Thoracic aorta (tissue), 2 donors: ENCODE results near the gene KRTAP17-1. TPM values are rescaled to one million over a fixed set of nuclear protein-coding genes. Genes with fewer than 3 reads are reported as not detected.
"Not testable (repeated sequence)": the region's sequence is repeated elsewhere in the genome, so short reads cannot be mapped to it uniquely, and the experiment has no call there.

Experiments used
- ATAC-seq: fragments of 150-250 bp; one replicate; pipeline ENCODE4 v1.8.0; 2017; ENCODE audit warnings: low read depth; ENCODE audit not compliant: insufficient number of reproducible peaks, low FRiP score
- DNase-seq: peaks from one replicate; pipeline ENCODE4 v3.0.0-alpha.2; 2020; ENCODE audit warnings: low spot score
- H3K27ac ChIP-seq, 2 donors: fragments of 200-600 bp; sonication (generic); 1 replicate in 1 of 2; 2 replicates in 1 of 2; pipeline ENCODE4 v1.5.1; 2016; ENCODE audit warnings: mild to moderate bottlenecking in 2 of 2, moderate library complexity in 2 of 2
- H3K27me3 ChIP-seq: fragments of 200-600 bp; sonication (generic); replicated peaks from 2 replicates; pipeline ENCODE4 v1.6.0; 2016; ENCODE audit warnings: mild to moderate bottlenecking; ENCODE audit not compliant: insufficient read depth
- H3K36me3 ChIP-seq: fragments of 200-600 bp; sonication (generic); one replicate; pipeline ENCODE4 v1.5.1; 2016
- H3K4me1 ChIP-seq, 2 donors: fragments of 200-600 bp; sonication (generic); 1 replicate in 1 of 2; 2 replicates in 1 of 2; pipeline versions ENCODE4 v1.5.1 to v1.6.0; 2016; ENCODE audit warnings: low read depth in 2 of 2, mild to moderate bottlenecking in 1 of 2; ENCODE audit not compliant: control insufficient read depth in 1 of 2
- H3K4me3 ChIP-seq: fragments of 200-600 bp; sonication (generic); 2 replicates; pipeline ENCODE4 v1.5.1; 2016; ENCODE audit warnings: mild to moderate bottlenecking
- H3K9me3 ChIP-seq: fragments of 200-600 bp; sonication (generic); 2 replicates; pipeline ENCODE4 v1.5.1; 2016
- CTCF ChIP-seq: fragments of 200-600 bp; sonication (generic); IDR thresholded peaks from one replicate; pipeline ENCODE4 v1.5.1; 2019; ENCODE audit warnings: antibody characterized with exemption
- total RNA-seq, 2 donors: library from RNA; depleted of rRNA; stranded (reverse); fragments of >200 nt; gene quantifications; one replicate each; pipeline versions ENCODE4 v1.1.0 to v1.2.3, GENCODE V29; 2016

KRTAP17-1 gene
- total RNA-seq, 2 donors from 2014 or later, result not detected

GRCh38 chr17:41284043-41284442 lies 31.5 kb downstream of the KRTAP17-1 start:
- H3K36me3 ChIP-seq, result no peaks in the 10 kb centered on the region
- H3K27ac ChIP-seq, result no peak overlapping the region
- no peak for TF ChIP-seq CTCF
- no peaks in the 10 kb centered on the region for H3K27me3 ChIP-seq
- H3K4me1 ChIP-seq, result no peaks in the 10 kb centered on the region
- no peak for ATAC-seq
- no peaks in the 10 kb centered on the region for H3K9me3 ChIP-seq
- no peak overlapping the region for H3K4me3 ChIP-seq
- DNase-seq, result no peak

GRCh38 chr17:41278176-41278955 lies 37.1 kb downstream of the KRTAP17-1 start:
- H3K27me3 ChIP-seq, result no peaks in the 10 kb centered on the region
- no peak for ATAC-seq
- TF ChIP-seq CTCF, result no peak
- no peak overlapping the region for H3K4me3 ChIP-seq
- H3K36me3 ChIP-seq, result no peaks in the 10 kb centered on the region
- H3K4me1 ChIP-seq, result no peaks in the 10 kb centered on the region
- no peak for DNase-seq
- no peak overlapping the region for H3K27ac ChIP-seq
- no peaks in the 10 kb centered on the region for H3K9me3 ChIP-seq

GRCh38 chr17:41275648-41276190 lies 39.8 kb downstream of the KRTAP17-1 start, which contains the start of gene KRTAP9-7:
Gene KRTAP9-7, plus strand, starts transcription at chr17:41275698. Its CDS starts 0 bp downstream, at chr17:41275698.
- not testable (repeated sequence) for DNase-seq, H3K27me3 ChIP-seq, H3K27ac ChIP-seq, ATAC-seq, H3K9me3 ChIP-seq, H3K4me1 ChIP-seq, H3K4me3 ChIP-seq, H3K36me3 ChIP-seq

- DNase-seq (no peak), ATAC-seq (no peak)
- no peaks in the 10 kb centered on the region for H3K4me1 ChIP-seq
- no peak overlapping the region for H3K27ac ChIP-seq
- H3K4me3 ChIP-seq, result no peak overlapping the region
- no peaks in the 10 kb centered on the region for H3K36me3 ChIP-seq
- no peaks in the 10 kb centered on the region for H3K9me3 ChIP-seq
- H3K27me3 ChIP-seq, result no peaks in the 10 kb centered on the region
- no peak for TF ChIP-seq CTCF
These were observed 43.7 kb downstream of the KRTAP17-1 start for GRCh38 chr17:41271858-41272257.

GRCh38 chr17:41271323-41271722 lies 44.2 kb downstream of the KRTAP17-1 start:
- DNase-seq, H3K9me3 ChIP-seq: not testable (repeated sequence)

GRCh38 chr17:41267711-41268110 lies 47.8 kb downstream of the KRTAP17-1 start:
- Histone ChIP-seq H3K36me3 (no peaks in the 10 kb centered on the region), H3K4me1 (no peaks in the 10 kb centered on the region), H3K4me3 (no peak overlapping the region), H3K27me3 (no peaks in the 10 kb centered on the region), H3K9me3 (no peaks in the 10 kb centered on the region), H3K27ac (no peak overlapping the region)
- DNase-seq (no peak), ATAC-seq (no peak)
- no peak for TF ChIP-seq CTCF

More at GRCh38 chr17:41271323-41271722, 44.2 kb downstream of the KRTAP17-1 start:
- not testable (repeated sequence) for H3K4me1 ChIP-seq, ATAC-seq, H3K27ac ChIP-seq, H3K4me3 ChIP-seq, H3K27me3 ChIP-seq, H3K36me3 ChIP-seq
